Tibial nerve (tissue), 3 donors: ENCODE measurements around the gene SBK2.

Experiments
- CTCF ChIP-seq, 5 experiments: fragments of 200-600 bp in 3 of 5; fragments of 450-650 bp in 2 of 5; sonication (generic) in 3 of 5; IDR thresholded peaks; one replicate each; pipeline ENCODE4 v1.5.1; 2016 to 2019; ENCODE audit warnings: antibody characterized with exemption in 5 of 5, mild to moderate bottlenecking in 3 of 5, moderate library complexity in 2 of 5
- POLR2A ChIP-seq, 2 donors: fragments of 450-650 bp; IDR thresholded peaks; one replicate each; pipeline ENCODE4 v1.6.1; 2017; ENCODE audit warnings: antibody characterized with exemption in 2 of 2, mild to moderate bottlenecking in 2 of 2, moderate library complexity in 2 of 2

- TF ChIP-seq CTCF (IDR thresholded peaks at IDR 0.05) (peak; percentile 86 to 97 (median 93)), POLR2A (IDR thresholded peaks at IDR 0.05) (peak in 1 of 2 donors; percentile 25)
Observed at GRCh38 chr19:55516878-55517620, 19.9 kb downstream of the SBK2 start.
